Measurements from ENCODE around the gene LPP. TPM values are rescaled to one million over a fixed set of nuclear protein-coding genes. Genes with fewer than 3 reads are reported as not detected.

The LPP gene
- total RNA-seq, 1 donor from 2014 or later, result 560 TPM

- DNase-seq (ENCODE audit: low spot score), result no peak
These were observed 177.2 kb downstream of the LPP start for GRCh38 chr3:188331166-188331565.

DNA sequence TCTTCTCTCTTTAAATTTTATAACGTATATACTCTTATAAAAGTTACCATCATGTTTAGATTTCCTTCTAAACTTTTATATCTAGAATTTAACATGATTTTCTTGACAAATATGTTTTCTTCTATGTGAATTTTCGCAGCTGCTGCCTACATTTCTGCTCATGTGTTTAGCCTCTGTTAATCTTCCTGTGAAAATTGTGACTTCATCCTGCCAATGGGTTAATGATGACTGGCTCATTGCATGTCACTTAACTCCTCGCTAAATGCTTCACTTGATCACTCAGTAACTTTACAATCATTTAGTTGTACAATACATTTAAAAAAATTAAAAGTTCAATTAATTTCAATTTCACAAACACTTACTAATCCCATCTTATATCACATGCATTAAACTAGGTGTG lies 178.1 kb downstream of the LPP start:
- DNase-seq (ENCODE audit: low spot score), result no peak

GRCh38 chr3:188335656-188336055 lies 181.7 kb downstream of the LPP start:
- DNase-seq (ENCODE audit: low spot score), result no peak

DNA sequence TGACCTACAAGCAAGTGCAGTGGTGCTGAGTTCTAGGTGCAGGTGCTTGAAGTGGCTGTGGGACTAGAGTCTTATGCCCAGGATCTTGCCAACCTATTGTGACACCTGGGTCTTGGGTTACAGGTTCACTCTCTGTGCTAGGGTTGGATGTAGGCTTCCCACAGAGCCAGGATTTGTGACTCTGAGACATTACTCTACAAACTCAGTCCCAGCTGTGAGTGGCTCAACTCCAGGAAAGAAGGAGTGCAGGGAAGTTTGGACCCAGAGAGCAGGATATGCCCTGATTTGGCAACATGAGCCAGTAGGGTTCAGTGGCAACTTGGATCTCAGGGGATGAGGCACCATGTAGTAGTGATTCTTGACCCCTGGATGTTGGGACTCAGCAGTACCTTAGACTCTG lies 182.2 kb downstream of the LPP start:
- DNase-seq (ENCODE audit: low spot score), result no peak

DNA sequence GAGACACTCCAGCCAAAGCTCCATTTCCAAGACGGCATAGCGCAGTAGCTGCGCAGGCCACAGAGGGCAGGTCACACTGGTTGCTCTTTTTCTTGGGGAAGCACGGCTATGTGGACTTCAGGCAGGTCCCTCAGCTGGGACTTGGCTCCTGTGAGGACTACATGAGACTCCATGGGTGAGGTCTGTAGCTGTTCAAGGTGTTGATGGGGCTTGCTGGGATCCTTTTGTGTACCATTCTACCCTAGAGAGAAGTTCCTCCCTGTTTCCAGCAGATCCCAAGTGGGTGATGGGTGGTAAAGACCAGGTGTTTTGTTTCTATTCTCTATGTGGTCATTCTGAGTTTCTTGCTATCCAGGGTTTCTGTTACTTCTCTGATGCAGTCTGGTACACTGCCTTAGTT lies 183.3 kb downstream of the LPP start:
- DNase-seq (ENCODE audit: low spot score), result no peak

- DNase-seq (ENCODE audit: low spot score), result no peak
These were observed 184.1 kb downstream of the LPP start for GRCh38 chr3:188338086-188338485.

DNA sequence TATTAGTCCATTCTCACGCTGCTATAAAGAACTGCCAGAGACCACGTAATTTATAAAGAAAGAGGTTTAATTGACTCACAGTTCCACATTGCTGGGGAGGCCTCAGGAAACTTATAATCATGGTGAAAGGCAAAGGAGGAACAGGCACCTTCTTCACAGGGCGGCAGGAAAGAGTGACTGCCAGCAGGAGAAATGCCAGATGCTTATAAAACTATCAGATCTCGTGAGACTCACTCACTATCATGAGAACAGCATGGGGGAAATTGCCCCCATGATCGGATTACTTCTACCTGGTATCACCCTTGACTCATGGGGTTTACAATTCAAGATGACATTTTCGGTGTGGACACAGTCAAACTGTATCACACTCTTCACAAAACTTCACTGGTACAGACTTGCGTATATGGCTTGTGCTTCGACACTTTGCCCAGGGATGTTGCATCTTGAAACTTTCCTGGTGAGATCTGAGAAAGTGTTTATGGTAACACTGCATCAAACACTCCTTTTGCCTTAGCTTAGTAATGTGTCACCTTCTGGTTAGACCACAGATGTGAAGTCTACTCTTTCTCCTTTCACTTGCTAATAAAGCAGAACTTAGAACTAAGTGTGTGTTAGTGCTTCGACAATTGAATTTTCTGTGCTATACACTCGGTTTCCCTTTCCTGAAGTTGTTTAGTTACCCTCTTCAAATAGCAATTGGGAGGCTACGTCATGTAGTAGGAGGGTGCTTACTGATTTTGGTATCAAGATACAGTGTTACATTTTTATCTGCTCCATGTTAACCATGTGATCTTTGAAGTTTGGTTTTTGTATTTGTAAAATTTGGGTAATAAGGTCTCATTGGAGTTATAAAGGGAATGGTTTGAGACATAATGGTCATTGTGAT lies 185.7 kb downstream of the LPP start:
- no peak for DNase-seq (ENCODE audit: low spot score)

DNA sequence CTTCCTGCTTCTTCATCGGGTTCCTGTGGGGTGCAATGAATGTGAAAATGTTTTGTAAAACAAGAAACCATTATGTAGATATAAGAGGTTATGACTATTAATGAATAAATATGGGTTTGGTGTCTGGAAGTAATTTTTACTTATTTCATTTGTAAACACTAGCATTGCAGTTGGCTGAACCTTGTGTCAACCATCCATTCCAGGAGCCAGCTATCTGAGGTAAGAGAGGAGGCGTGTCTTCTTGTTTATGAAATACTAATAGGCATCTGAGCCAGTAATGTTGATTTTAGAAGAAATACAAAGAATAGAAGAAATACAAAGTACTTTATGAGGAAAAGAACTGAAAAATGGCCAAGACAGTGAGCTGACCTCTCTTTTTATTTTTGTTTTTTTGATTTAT lies 187.5 kb downstream of the LPP start:
- DNase-seq (ENCODE audit: low spot score), result no peak

DNA sequence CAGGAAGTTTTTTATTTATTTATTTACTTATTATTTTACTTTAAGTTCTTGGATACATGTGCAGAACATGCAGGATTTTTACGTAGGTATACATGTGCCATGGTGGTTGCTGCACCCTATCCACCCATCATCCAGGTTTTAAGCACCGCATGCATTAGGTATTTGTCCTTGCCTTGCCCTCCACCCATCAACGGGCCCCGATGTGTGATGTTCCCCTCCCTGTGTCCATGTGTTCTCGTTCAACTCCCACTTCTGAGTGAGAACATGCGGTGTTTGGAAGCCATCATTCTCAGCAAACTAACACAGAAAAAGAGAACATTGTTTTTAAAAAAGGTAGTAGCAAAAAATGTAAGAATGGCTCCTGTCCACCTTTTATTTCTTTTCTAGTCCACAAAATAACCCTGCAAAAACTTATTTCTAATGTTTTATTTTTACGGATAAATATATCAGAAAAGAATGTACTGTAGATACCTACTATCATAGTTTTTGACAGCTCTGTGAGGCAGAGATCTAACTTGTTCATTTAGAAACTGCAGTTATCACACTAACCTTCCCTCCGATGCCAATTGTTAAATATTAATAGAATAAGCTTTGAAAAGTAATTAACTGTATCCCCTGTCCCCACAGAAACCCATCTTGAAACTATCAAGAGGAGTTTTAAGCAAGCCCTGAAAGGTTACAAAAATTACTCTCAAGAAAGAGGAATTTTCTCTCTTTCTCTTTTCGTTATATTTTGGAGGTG lies 189.2 kb downstream of the LPP start:
- DNase-seq (ENCODE audit: low spot score), result no peak

DNA sequence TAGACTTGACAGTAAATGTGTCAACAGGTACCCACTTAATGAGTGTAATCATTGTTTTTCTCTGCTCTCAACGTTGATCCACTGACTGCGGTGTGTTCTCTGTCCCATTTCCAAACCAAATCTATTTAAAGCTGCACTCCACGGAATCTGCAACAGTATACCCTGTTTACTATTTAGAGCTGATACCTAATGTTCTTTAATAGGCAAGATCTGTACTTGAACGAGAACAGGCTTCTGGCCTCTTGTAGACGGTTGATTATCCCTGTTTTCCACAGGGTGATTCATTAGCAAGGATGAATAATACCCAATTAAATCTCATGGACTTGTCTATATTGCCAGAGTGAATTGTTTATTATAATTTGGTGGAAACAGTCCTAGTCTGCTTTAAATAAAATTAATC lies 189.9 kb downstream of the LPP start:
- DNase-seq (ENCODE audit: low spot score), result no peak

DNA sequence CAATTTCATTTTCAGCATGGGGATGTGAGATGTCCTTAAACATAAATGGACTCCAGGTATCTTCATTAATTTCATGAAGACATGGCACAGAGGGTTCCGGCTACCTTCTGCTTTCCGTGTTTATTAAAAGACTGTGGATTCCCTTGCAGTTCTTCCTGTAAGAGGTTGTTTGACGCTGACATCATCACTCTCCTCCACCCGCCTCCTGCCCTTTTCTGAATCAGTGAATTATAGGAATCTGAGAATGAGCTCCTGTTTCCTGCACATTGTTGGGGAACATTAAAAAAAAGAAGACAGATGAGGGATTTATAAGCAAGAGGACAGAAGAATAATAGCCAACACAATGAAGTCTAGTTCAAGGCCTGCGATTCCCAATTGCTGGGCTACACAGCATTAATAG lies 191.3 kb downstream of the LPP start:
- DNase-seq (ENCODE audit: low spot score), result no peak

GRCh38 chr3:188348435-188349244 lies 194.7 kb downstream of the LPP start:
- peak; percentile 70 for DNase-seq (ENCODE audit: low spot score)

- no peak for DNase-seq (ENCODE audit: low spot score)
These were observed 195.5 kb downstream of the LPP start for GRCh38 chr3:188349351-188349901.

DNA sequence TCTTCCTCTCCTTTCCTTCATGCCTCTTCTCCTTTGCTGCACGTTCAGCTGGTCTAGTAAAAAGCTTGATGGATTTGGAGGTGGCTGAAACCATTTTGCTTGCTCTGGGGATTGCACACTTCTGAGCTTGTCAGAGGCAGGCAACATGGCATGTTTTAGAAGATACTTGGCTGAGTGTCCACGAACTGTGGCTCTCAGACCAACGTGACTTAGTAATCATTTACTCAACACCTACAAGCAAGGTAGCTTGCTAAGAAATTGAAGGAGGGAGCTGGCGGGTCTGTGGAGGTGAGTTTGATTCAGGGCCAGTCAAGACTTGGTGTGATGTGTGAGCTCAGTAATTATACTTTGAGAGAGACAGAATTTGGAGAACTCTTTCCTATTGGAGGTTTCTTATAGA lies 196.0 kb downstream of the LPP start:
- no peak for DNase-seq (ENCODE audit: low spot score)

DNA sequence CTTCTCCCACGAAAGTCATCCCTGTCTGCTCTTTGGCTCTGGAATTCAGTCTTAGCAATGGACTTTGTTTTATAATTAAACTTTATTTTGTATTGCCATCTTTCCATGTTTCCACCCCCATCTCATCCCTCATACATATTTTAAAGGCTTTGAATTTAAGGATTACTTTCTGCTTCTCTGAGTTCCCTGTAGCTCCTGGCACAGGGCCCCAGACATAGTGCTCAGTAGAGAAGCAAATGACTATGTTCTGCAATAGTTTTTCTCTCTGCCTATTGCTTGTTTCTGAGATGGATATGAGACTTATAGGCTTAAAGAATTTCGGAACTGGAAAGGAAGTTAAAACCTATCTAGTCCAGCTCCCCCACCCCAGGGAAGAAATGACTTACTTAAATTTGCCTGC lies 197.0 kb downstream of the LPP start:
- DNase-seq (ENCODE audit: low spot score), result no peak

GRCh38 chr3:188351648-188352047 lies 197.7 kb downstream of the LPP start:
- no peak for DNase-seq (ENCODE audit: low spot score)

DNA sequence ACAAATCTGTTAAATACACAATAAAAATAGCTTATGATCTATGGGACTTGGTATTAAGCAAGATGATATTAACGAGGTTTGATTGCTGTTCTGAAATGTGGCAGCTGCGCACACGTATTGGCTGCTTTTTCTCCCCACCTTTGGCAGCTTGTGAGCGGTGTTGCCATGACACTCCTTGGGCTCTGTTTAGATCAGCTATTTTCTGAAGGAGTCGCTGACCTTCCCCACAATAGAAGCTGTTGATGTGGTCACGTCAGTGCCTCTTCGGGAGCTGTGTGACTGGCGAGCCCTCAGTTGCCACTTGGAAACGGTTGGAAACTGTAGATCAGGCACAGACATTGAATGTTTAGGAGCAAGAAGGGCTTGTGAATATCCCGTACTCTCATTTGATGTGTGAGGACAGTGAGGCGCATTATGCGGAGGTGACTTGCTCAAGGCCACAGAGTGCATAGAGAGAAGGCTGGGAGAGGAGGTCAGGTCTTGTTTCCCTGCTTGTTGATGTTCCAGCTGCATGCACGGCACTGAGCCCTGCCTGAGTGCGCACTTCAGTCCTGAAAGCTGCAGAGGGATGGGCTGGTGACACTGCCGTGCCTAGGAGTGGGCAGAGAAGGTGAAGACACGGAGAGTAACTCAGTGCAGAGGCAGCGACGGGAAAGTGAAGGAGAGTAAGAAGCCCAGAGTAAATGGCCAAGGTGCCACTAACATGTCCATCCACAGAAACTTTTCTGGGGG lies 198.4 kb downstream of the LPP start:
- no peak for DNase-seq (ENCODE audit: low spot score)

GRCh38 chr3:188353426-188353825 lies 199.5 kb downstream of the LPP start:
- DNase-seq (ENCODE audit: low spot score), result no peak

DNA sequence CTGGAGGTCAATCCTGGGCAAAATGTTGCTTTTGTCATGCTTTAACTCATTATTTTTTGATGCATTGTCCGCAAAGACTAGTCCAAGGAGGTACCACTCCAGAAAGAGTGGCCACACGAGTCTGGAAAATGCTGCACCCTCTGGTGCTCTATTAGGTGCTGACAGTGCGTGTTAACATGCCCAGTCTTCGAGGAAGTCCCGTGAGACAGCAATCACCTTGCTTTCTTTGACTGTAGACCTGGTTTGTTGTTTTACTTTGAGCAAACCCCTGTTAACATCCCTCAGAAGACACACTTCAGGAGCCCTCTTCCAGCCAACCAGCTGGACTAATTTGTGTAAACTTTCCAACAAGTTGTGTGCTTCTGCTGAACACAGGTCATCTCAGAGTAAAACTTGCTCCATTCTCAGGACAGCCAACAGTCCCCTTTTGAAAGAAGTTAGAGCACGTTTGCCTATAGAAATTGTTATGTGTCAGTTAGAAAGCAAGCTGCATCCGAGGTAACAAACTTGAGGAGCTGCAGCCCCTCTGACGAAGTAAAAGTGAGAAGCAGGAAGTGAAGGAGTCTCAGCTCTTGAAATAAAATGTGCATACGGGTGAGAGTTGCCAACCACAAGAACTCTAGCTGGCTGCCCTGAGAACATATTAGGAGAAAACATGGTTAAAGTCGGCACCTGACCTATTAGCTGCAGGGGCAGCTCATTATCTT lies 205.0 kb downstream of the LPP start:
- DNase-seq (ENCODE audit: low spot score), result no peak

DNA sequence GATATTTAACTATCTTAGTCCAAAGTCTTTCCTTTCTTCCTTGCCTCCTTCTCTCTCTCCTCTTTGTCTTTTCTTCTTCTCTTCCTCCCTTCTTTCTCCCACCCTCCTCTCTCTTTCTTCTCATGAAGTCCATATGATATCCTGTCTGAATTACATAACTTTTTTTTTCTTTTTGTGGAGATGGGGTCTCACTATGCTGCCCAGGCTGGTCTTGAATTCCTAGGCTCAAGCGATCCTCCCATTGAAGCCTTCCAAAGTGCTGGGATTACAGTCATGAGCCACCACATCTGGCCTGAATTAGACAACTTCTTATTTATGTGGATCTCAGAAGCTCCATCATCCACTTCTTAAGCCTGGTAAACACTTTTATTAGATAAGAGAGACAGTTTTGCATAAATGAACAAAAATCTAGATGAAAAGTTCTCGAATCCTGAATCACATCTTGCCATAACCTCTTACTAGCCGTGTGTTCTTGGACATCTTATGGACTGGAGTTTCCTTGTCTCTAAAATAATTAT lies 206.5 kb downstream of the LPP start:
- DNase-seq (ENCODE audit: low spot score), result no peak

Measured in ureter (tissue), 1 donor.